Activated CD4-positive, CD25-positive, alpha-beta regulatory T cell treated with anti-CD3 and anti-CD28 coated beads, Interleukin-2, amount 50 U/mL, for 16 hours (primary cell): ENCODE results near the gene EMC6.

Experiments
- DNase-seq: peaks from one replicate; pipeline ENCODE4 v3.0.0-alpha.2; 2020; ENCODE audit warnings: low read depth, low spot score

EMC6 gene

GRCh38 chr17:3668279-3669084 lies at the start of gene EMC6, which contains the start of gene TAX1BP3:
Gene EMC6 (plus strand): TSS chr17:3668812. CDS start chr17:3669147, 335 bp downstream.
Gene TAX1BP3 (minus strand): TSS chr17:3668578. CDS start chr17:3668526, 52 bp downstream.
- DNase-seq = peak; percentile 99

- no peak for DNase-seq
These were observed 47.4 kb upstream of the EMC6 start for GRCh38 chr17:3621146-3621720.

- DNase-seq = no peak
These were observed 45.5 kb upstream of the EMC6 start for GRCh38 chr17:3622977-3623594.

DNA sequence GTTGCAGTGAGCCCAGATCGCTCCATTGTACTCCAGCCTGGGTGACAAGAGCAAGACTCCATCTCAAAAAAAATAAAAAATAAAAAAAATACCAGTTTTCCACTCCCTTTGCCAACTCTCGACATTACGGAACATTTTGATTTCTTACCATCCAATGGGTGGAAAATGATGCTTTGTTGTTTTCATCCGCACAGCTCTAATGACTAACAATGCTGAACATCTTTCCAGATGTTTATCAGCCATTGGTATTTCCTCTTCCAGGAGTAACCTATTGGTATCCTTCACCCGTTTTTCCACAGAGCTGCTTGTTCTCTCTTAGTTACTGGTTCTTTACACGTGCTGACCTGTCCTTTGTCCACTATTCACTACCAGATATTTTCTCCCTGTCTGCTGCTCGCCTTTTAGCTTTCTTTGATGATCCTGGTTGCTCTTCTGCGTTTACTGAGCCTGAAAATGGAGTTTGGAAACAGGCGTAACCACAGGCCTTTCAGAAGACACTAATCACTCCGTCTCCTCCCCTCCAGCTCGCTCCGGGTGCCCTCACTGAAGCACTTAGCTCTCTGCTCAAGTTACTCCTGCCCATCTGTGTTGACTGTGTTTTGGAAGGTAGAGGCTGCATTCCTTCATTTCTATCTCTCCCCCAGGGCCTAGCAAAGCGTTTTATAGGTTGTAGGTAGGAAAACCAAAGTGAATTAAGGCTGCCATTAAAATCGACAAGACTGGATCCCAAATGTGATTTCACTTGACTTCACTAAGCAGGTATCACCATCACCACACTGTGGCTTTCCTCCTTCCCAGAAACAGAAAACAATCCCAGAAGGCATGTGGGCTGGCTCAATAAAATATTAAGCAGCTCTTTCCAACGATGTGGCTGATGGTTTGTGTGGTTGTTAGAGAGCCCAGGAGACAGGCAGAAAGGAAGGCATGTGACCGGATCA lies 41.5 kb upstream of the EMC6 start:
- no peak for DNase-seq

- no peak for DNase-seq
These were observed 40.8 kb upstream of the EMC6 start for GRCh38 chr17:3627769-3628167.

DNA sequence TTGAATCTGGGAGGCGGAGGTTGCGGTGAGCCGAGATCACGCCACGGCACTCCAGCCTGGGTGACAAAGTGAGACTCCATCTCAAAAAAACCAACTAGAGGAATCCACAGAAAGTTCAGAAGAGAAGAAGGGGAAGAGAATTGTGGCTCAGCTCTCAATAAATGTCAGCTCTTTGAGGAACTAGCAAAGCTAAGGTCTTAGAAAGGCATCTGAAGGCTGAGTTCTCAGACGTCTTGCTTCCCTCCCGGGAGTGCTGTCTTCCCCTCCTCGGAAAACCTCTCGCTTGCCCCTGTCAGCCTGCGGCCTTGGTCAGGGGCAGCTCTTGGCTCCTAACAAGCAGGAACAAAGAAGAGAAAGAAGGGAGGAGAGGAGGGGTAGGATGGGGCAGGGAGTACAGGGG lies 37.8 kb upstream of the EMC6 start:
- DNase-seq = no peak

DNA sequence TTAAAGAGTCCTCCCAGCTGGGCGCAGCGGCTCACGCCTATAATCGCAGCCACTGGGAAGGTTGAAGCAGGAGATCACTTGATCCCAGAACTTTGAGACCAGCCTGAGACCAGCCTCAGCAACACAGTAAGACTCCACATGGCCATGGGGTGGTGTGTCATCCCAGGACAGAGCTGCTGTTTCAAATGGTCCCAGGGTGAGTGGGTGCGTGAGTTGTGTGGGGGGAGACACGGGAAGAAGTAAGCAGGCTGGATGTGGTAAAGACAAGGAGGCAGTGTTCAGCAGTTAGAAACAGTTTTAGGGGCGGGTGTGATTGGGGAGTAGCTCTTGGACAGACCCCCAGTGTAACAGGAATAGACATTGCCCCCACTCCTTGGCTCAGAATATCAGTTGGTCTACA lies 36.3 kb upstream of the EMC6 start:
- no peak for DNase-seq

GRCh38 chr17:3635474-3636153 lies 33.0 kb upstream of the EMC6 start:
- DNase-seq = no peak

DNA sequence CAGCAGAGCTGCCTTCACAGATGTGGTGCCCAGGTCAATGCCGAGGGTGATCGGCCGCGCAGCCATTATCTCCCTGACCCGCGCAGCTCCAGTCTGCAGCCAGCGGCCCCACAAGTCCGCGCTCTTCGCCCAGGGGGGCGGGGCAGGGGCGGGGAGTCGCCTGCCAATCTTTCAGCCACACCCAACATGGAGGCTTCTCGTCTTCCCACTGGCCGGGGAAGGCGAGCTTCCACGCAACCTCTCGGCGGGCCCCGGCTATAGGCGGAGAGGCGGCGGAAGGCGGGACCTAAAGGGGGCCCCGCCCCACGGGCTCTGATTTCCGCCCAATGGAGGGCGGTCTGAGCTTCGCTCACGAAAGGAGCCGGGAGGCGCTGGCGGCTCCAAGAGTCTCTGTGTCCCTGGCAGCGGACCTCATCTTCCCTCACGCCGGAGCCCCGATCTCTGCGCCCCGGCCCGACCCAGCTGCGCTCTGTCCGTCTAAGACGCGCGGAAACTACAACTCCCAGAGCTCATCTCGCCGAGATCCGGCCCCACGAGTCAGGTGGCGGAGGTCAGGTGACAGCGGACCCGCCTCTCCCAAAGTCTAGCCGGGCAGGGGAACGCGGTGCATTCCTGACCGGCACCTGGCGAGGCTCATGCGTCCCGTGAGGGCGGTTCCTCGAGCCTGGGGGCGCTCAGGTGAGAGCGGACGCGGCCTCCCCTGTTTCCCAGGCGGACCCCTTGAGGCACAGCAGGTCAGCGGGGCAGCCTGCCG lies 32.3 kb upstream of the EMC6 start, which contains the start of the genes CTNS and SHPK:
CTNS (plus strand) TSS at position 607 of the 754 bp plus-strand sequence. CDS start 3,447 bp downstream, outside the sequence.
SHPK (minus strand) TSS at position 97 of the 754 bp plus-strand sequence; CDS start at position 66, 31 bp downstream.
- DNase-seq = peak; percentile 92

- no peak for DNase-seq
These were observed 31.7 kb upstream of the EMC6 start for GRCh38 chr17:3636908-3637373.

DNA sequence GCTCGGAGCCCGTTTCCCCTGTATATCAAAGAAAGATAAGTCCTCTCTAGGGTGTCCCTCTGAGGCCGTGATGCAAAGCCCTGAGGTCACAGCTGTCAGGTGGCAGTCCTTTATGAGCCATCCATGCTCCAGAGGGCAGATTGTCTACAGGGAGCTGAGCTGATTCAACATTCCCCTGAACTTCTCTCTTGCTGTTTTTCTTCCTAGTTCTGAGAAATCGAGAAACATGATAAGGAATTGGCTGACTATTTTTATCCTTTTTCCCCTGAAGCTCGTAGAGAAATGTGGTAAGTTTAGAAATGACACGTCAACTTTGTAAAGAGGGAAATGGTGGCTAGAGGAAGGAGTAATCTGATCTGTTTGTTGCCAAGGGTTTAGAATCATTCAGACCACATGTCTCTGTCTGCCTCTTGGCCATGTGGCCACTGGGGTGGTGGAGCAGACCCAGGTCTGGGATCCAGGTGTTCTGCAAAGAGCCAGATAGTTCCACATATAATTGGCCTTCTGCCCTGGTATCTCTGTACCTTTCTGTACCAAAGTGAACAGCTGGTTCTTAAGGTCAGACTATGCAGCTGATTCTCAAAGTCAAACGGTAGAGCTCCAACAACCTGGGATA lies 28.5 kb upstream of the EMC6 start:
- no peak for DNase-seq

GRCh38 chr17:3641014-3641413 lies 27.6 kb upstream of the EMC6 start:
- DNase-seq = no peak

DNA sequence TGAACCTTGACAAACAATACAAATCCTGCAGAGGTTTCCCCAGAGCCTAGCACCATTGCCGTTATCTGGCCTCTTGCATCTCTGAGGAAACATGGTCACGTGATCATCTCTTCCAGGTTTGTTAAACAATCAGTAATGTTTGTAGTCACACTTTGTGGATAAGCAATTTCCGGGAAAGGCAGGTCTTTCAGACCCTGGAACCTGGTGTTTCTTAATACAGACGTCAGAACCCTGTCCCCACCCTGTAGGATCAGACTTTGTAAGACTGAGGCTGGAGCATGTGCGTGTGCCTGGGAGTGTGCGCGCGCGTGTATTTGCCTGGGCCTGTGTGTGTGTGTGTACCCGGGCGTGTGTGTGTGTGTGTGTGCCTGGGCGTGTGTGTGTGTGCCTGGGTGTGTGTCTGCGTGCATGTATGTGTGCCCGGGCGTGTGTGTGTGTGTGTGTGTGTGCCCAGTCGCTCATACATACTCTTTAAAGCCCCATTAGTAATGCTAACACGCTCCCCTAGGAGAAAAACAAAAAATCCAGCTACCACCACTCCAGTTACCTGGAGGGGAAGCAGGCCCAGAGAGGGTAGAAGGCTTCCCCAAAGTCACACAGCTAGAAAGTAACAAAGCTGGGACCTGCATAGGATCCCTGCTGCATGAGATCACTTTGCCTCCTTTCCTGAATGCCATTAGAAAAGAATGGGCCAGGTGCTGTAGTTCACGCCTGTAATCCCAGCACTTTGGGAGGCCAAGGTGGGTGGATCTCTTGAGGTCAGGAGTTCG lies 26.7 kb upstream of the EMC6 start:
- no peak for DNase-seq

- no peak for DNase-seq
These were observed 24.7 kb upstream of the EMC6 start for GRCh38 chr17:3643889-3644349.

DNA sequence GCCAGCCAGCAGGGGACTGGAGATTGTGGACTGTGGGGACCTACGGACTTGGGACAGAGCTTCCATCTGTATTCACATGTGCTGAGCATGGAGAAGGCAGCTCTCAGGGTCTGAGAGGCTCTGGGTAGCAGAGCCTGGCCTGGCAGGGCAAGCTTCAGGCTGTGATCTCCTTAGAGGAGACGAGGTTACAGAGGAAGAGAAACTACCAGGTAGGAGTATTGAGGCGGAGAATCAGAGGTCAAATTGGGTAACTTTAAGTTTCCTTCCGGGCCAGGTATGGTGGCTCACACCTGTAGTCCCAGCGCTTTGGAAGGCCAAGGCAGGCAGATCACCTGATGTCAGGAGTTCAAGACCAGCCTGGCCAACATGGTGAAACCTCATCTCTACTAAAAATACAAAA lies 23.3 kb upstream of the EMC6 start:
- DNase-seq = no peak

DNA sequence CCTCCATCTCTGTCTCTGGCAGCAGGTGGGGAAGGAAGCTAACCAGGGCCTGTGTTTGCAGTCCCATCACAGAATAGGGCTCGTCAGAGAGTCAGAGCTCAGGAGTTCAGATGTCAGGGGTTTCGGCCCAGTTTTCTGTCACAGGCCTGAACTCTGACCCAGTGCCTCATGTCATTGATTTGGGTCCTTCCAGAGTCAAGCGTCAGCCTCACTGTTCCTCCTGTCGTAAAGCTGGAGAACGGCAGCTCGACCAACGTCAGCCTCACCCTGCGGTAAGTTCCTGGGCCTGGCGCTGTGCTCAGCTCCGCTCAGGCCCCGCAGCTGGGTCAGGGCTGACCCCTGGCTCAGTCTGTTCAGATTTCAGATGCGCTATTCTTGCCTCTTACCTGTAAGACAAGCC lies 21.4 kb upstream of the EMC6 start:
- no peak for DNase-seq

DNA sequence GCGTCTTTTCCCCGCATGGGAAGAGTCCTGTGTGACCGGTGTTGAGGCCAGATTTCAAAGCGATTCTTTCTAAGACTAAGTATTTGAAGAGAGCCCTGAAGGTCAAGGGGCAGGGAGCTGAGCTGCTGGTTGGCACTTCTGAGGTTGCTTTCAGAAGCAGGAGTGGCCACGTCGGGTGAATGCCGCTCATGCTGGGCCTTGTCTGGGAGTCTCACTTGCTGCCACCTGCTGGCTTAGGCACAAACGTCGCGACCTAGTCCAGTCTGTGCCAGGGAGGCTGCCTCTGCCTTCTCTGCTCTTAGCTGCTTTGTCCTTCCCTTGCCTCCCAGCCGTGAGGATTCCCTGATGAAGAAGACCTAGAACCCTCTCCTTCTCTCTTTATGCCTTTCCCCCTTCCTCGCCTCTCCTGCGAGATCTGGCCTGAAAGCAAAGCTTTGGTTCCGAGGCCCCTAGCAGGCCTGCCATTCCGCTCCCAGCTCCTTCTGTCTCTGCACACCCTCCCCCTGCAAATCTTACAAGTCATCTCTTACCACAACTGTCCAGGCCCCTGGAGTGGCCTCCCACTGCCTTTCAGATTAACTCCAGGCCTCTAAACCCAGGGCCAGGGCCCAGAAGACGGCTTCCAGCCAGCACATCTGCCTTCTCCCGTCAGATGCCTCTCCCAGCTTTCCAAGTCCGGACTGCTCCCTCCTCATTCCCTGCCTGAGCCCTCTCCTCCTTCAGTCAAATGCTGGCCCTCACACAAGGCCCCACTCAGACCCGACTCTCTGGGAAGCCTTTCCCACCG lies 20.6 kb upstream of the EMC6 start:
- no peak for DNase-seq

DNA sequence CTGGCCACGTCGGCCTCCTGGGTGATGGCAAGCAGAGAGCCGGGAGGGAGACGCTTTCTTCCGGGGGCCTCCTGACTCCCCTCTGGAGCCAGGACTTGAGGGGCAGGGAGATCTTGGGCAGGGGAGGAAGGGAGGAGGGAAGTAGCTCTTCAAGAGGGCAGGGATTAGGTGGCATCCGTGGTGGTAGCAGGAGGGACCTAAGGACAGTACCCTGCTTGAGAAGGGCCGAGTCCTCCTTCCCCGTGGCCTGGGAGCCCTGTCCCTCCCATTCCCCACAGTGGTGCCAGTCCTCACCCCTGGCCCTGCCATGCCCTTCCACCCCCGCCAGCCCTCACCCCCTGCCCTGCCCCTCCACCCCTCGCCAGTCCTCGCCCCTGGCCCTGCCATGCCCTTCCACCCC lies 12.8 kb upstream of the EMC6 start:
- no peak for DNase-seq
